ENCODE data around the gene RPS27A. TPM values are rescaled to one million over a fixed set of nuclear protein-coding genes. Genes with fewer than 3 reads are reported as not detected.

Gene RPS27A
- total and polyA plus RNA-seq, 2 experiments from 2014 or later: 1,606 to 1,672 TPM

GRCh38 chr2:55200416-55200815, 32.1 kb upstream of the RPS27A start:
- Histone ChIP-seq H2AFZ (no peak overlapping the region), H3F3A (replicated peaks; ENCODE audit: low read depth) (no peaks in the 10 kb centered on the region), H3K9me2 (ENCODE audit: insufficient read depth) (no peaks in the 10 kb centered on the region), H3K36me3 (ENCODE audit: insufficient read depth) (no peaks in the 10 kb centered on the region), H3K27ac (ENCODE audit: low read depth) (no peak overlapping the region), H3K4me3 (no peak overlapping the region), H3K4me2 (no peak overlapping the region), H3K79me2 (replicated peaks; ENCODE audit: insufficient read depth) (no peaks in the 10 kb centered on the region), H4K20me1 (replicated peaks; ENCODE audit: insufficient read depth) (no peaks in the 10 kb centered on the region), H3K4me1 (ENCODE audit: insufficient read depth) (no peaks in the 10 kb centered on the region), H3K27me3 (ENCODE audit: insufficient read depth) (no peaks in the 10 kb centered on the region)
- H3K9me3 Mint-ChIP-seq: peaks cover 7% of the 10 kb centered on the region; the same call in 2 of the 3 replicates
- peaks cover 45% of the 10 kb centered on the region for H3K36me3 Mint-ChIP-seq (ENCODE audit: low read depth)
- TF ChIP-seq ZNF331 (CRISPR knock-in tag; IDR thresholded peaks at IDR 0.05; ENCODE audit: low read depth): no peak
- no peak for TF ChIP-seq ZNF114 (CRISPR knock-in tag; IDR thresholded peaks at IDR 0.05)
- no peak for TF ChIP-seq EZH2phosphoT487 (IDR thresholded peaks at IDR 0.05; ENCODE audit: unreplicated experiment)
- no peak for TF ChIP-seq POLR2AphosphoS5 (IDR thresholded peaks at IDR 0.05; ENCODE audit: low read depth)
- TF ChIP-seq JUNB (IDR thresholded peaks at IDR 0.05; ENCODE audit: unreplicated experiment): no peak
- TF ChIP-seq CREB1 (CRISPR knock-in tag; IDR thresholded peaks at IDR 0.05; ENCODE audit: low read depth): no peak
- no peak for TF ChIP-seq ETS1 (IDR thresholded peaks at IDR 0.05)
- no peak for TF ChIP-seq NANOG (IDR thresholded peaks at IDR 0.05; ENCODE audit: borderline replicate concordance)
- TF ChIP-seq, protein P1, sequence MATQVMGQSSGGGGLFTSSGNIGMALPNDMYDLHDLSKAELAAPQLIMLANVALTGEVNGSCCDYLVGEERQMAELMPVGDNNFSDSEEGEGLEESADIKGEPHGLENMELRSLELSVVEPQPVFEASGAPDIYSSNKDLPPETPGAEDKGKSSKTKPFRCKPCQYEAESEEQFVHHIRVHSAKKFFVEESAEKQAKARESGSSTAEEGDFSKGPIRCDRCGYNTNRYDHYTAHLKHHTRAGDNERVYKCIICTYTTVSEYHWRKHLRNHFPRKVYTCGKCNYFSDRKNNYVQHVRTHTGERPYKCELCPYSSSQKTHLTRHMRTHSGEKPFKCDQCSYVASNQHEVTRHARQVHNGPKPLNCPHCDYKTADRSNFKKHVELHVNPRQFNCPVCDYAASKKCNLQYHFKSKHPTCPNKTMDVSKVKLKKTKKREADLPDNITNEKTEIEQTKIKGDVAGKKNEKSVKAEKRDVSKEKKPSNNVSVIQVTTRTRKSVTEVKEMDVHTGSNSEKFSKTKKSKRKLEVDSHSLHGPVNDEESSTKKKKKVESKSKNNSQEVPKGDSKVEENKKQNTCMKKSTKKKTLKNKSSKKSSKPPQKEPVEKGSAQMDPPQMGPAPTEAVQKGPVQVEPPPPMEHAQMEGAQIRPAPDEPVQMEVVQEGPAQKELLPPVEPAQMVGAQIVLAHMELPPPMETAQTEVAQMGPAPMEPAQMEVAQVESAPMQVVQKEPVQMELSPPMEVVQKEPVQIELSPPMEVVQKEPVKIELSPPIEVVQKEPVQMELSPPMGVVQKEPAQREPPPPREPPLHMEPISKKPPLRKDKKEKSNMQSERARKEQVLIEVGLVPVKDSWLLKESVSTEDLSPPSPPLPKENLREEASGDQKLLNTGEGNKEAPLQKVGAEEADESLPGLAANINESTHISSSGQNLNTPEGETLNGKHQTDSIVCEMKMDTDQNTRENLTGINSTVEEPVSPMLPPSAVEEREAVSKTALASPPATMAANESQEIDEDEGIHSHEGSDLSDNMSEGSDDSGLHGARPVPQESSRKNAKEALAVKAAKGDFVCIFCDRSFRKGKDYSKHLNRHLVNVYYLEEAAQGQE (IDR thresholded peaks at IDR 0.05; ENCODE audit: unreplicated experiment): no peak
- no peak for TF ChIP-seq EZH2 (IDR thresholded peaks at IDR 0.05; ENCODE audit: low read depth, unreplicated experiment)
- no peak for DNase-seq (ENCODE audit: low spot score)
- ATAC-seq: no peak
- no peaks in the 10 kb centered on the region for H3K27me3 Mint-ChIP-seq (ENCODE audit: insufficient read depth, low read depth, poor library complexity)
- H3K27ac Mint-ChIP-seq: no peak overlapping the region
- H3K4me3 Mint-ChIP-seq: no peak overlapping the region
- H3K4me1 Mint-ChIP-seq: no peaks in the 10 kb centered on the region

GRCh38 chr2:55204536-55204935, 28.0 kb upstream of the RPS27A start:
- Mint-ChIP-seq H3K27ac (no peak overlapping the region), H3K27me3 (ENCODE audit: insufficient read depth, low read depth, poor library complexity) (peaks cover 2% of the 10 kb centered on the region), H3K4me3 (no peak overlapping the region), H3K36me3 (ENCODE audit: low read depth) (peaks cover 45% of the 10 kb centered on the region), H3K4me1 (no peaks in the 10 kb centered on the region), H3K9me3 (peaks cover 7% of the 10 kb centered on the region; the same call in 2 of the 3 replicates)
- DNase-seq (ENCODE audit: low spot score) (no peak), ATAC-seq (no peak)
- no peaks in the 10 kb centered on the region for H4K20me1 ChIP-seq (replicated peaks; ENCODE audit: insufficient read depth)
- H3K27me3 ChIP-seq (ENCODE audit: insufficient read depth): no peaks in the 10 kb centered on the region
- no peaks in the 10 kb centered on the region for H3K79me2 ChIP-seq (replicated peaks; ENCODE audit: insufficient read depth)
- H3K36me3 ChIP-seq (ENCODE audit: insufficient read depth): no peaks in the 10 kb centered on the region
- no peaks in the 10 kb centered on the region for H3F3A ChIP-seq (replicated peaks; ENCODE audit: low read depth)
- no peaks in the 10 kb centered on the region for H3K4me1 ChIP-seq (ENCODE audit: insufficient read depth)
- H3K4me3 ChIP-seq: no peak overlapping the region
- no peak overlapping the region for H2AFZ ChIP-seq
- H3K4me2 ChIP-seq: no peak overlapping the region
- no peaks in the 10 kb centered on the region for H3K9me2 ChIP-seq (ENCODE audit: insufficient read depth)
- H3K27ac ChIP-seq (ENCODE audit: low read depth): no peak overlapping the region
- TF ChIP-seq STAT1 (IDR thresholded peaks at IDR 0.05; ENCODE audit: unreplicated experiment) (no peak), ZNF331 (CRISPR knock-in tag; IDR thresholded peaks at IDR 0.05; ENCODE audit: low read depth) (no peak), ZNF462 (CRISPR knock-in tag; IDR thresholded peaks at IDR 0.05) (no peak)
